Activated CD4-positive, alpha-beta T cell treated with anti-CD3 and anti-CD28 coated beads, Interleukin-2, amount 10 ng/mL, durations not matched to agents 24 days and 14 days (primary cell): ENCODE results near the gene MYPOP. TPM values are rescaled to one million over a fixed set of nuclear protein-coding genes. Genes with fewer than 3 reads are reported as not detected.

ENCODE experiments used
- DNase-seq: peaks from one replicate; pipeline ENCODE4 v3.0.0; 2022
- H3K27ac Mint-ChIP-seq: one replicate; pipeline ENCODE4 v1.8.0; 2022; ENCODE audit warnings: mild to moderate bottlenecking, mixed read lengths
- H3K27me3 Mint-ChIP-seq: one replicate; pipeline ENCODE4 v1.8.0; 2022; ENCODE audit warnings: mixed read lengths
- H3K36me3 Mint-ChIP-seq: one replicate; pipeline ENCODE4 v1.8.0; 2022; ENCODE audit warnings: low read depth, mild to moderate bottlenecking, mixed read lengths
- H3K4me1 Mint-ChIP-seq: one replicate; pipeline ENCODE4 v1.8.0; 2021; ENCODE audit warnings: mixed read lengths
- H3K4me3 Mint-ChIP-seq: one replicate; pipeline ENCODE4 v1.8.0; 2022; ENCODE audit warnings: mild to moderate bottlenecking, moderate library complexity, mixed read lengths
- H3K9me3 Mint-ChIP-seq: one replicate; pipeline ENCODE4 v1.8.0; 2021; ENCODE audit warnings: mixed read lengths
- intact Hi-C: fragments of 100-400 bp; cut with micrococcal nuclease; formaldehyde crosslinking; loops from one replicate; pipeline ENCODE4 v1.15.1; 2023
- total RNA-seq: library from RNA; stranded (reverse); gene quantifications from 2 replicates; pipeline ENCODE4 v1.2.3, GENCODE V29; 2022

Gene MYPOP
- total RNA-seq, 1 donor from 2014 or later: 5.5 TPM

GRCh38 chr19:45854167-45854778 is 48.1 kb downstream of the MYPOP start:
- H3K4me3 Mint-ChIP-seq: no peak overlapping the region
- H3K27me3 Mint-ChIP-seq: no peaks in the 10 kb centered on the region
- intact Hi-C loops: no loop called here
- peaks cover 46% of the 10 kb centered on the region for H3K36me3 Mint-ChIP-seq
- no peak for DNase-seq
- H3K4me1 Mint-ChIP-seq: peaks cover 3% of the 10 kb centered on the region
- H3K27ac Mint-ChIP-seq: no peak overlapping the region
- no peaks in the 10 kb centered on the region for H3K9me3 Mint-ChIP-seq

DNA sequence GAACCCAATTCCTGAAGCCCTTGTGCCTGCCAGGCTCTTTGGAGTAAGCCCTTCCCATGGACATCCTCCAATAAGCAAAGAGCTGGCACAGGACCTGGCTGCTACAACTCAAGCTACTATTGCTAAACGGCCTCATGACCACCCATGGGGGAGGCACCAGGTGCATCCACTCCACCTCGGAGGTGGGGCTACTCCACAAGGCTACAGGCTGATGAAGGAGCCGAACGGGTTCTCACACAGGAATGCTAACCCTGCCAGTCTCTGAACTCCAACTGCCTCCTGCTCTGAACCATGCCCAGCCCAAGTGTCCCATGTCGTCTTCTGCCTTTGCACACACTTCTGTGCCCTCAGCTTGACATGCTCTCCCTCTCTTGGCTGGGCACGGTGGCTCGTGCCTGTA is 49.4 kb downstream of the MYPOP start:
- Mint-ChIP-seq H3K27me3 (no peaks in the 10 kb centered on the region), H3K9me3 (no peaks in the 10 kb centered on the region), H3K4me3 (no peak overlapping the region), H3K36me3 (peaks cover 46% of the 10 kb centered on the region), H3K27ac (no peak overlapping the region), H3K4me1 (no peaks in the 10 kb centered on the region)
- no peak for DNase-seq
- intact Hi-C loops: no loop called here

DNA sequence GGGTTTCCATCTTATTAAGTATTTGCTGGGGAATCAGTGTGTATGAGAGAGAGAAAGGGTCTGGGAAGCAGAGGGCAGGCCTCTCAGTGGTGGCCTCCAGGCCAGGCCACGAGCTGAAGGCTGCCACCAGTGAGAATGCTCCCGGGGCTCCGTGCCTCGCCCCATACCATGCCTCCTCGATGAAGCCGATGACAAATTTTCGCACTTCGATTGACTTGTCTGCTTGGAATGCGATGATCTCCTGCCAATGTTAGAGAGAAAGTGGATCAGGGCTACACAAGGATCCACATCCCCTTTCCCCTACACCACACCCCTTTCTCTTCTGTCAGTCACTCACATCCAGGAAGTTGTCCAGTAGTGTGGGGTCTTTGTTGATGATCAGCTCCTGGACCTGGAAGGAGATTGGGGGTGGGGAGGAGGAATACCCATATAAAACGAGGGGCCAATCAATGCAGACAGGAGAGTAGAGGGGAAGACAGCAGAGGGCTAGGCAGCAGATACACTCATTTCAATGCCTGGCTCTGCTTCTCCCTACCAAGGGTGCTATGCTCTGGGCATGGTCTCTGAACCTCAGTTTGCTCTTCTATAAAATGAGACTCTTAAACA is 50.2 kb downstream of the MYPOP start:
- no peak overlapping the region for H3K4me3 Mint-ChIP-seq
- H3K4me1 Mint-ChIP-seq: no peaks in the 10 kb centered on the region
- no peaks in the 10 kb centered on the region for H3K9me3 Mint-ChIP-seq
- H3K27me3 Mint-ChIP-seq: no peaks in the 10 kb centered on the region
- peak overlapping the region; percentile 1 for H3K27ac Mint-ChIP-seq
- no peak for DNase-seq
- H3K36me3 Mint-ChIP-seq: peaks cover 53% of the 10 kb centered on the region
- intact Hi-C loops: no loop called here

- no peak for DNase-seq
- Mint-ChIP-seq H3K4me1 (no peaks in the 10 kb centered on the region), H3K27me3 (no peaks in the 10 kb centered on the region), H3K27ac (no peak overlapping the region), H3K9me3 (no peaks in the 10 kb centered on the region), H3K36me3 (peaks cover 64% of the 10 kb centered on the region), H3K4me3 (no peak overlapping the region)
- intact Hi-C loops: no loop called here
Observed at GRCh38 chr19:45848922-45849321, 53.5 kb downstream of the MYPOP start.

DNA sequence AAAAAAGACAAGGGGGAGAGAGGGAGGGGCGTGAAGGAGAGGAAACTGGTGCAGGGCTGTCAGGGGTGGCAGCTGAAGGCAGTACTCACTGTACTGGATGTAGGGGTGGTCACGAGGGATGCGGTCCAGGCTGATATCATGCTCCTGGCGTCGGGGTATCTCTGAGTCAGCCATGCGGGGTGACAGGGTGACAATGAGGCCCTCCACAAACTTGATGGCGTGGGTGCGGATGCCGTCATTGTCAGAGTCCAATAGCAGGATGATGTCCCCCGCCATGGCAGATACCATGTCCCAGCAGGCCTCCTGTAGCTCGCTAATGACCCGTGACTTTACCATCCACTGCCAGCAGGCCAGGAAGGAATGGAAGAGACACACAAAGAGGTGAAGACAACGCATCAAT is 54.8 kb downstream of the MYPOP start:
- intact Hi-C loops: no loop called here
- Mint-ChIP-seq H3K4me1 (no peaks in the 10 kb centered on the region), H3K9me3 (no peaks in the 10 kb centered on the region), H3K36me3 (peaks cover 66% of the 10 kb centered on the region), H3K27ac (no peak overlapping the region), H3K27me3 (no peaks in the 10 kb centered on the region), H3K4me3 (no peak overlapping the region)
- no peak for DNase-seq

GRCh38 chr19:45842198-45842597 is 60.2 kb downstream of the MYPOP start:
- Mint-ChIP-seq H3K9me3 (no peaks in the 10 kb centered on the region), H3K4me1 (no peaks in the 10 kb centered on the region), H3K27ac (no peak overlapping the region), H3K27me3 (no peaks in the 10 kb centered on the region), H3K4me3 (no peak overlapping the region), H3K36me3 (peaks cover 74% of the 10 kb centered on the region)
- intact Hi-C loops: no loop called here
- no peak for DNase-seq

Other genes with a start within 250 kb of the MYPOP start
- 4.2 and 5.8 TPM in 2 replicates for gene GIPR, start 234.4 kb downstream of the MYPOP start, total RNA-seq
- gene SNRPD2, start 210.7 kb downstream of the MYPOP start, total RNA-seq: 810 and 849 TPM in 2 replicates
- 16.7 and 20.9 TPM in 2 replicates for gene QPCTL, start 209.9 kb downstream of the MYPOP start, total RNA-seq
- 34.2 and 34.7 TPM in 2 replicates for gene FBXO46, start 171.7 kb downstream of the MYPOP start, total RNA-seq
- not detected in 2 replicates for gene MEIOSIN, start 169.2 kb downstream of the MYPOP start, total RNA-seq
- 4.3 and 4.8 TPM in 2 replicates for gene SIX5, start 133.4 kb downstream of the MYPOP start, total RNA-seq
- gene DMPK, start 120.1 kb downstream of the MYPOP start, total RNA-seq: 16.9 and 19.7 TPM in 2 replicates
- 49.6 and 50.7 TPM in 2 replicates for gene DMWD, start 109.8 kb downstream of the MYPOP start, total RNA-seq
- gene RSPH6A, start 87.3 kb downstream of the MYPOP start, total RNA-seq: 0.35 and 0.38 TPM in 2 replicates
- 124 and 131 TPM in 2 replicates for gene SYMPK, start 39.5 kb downstream of the MYPOP start, total RNA-seq
- gene FOXA3, start 38.3 kb downstream of the MYPOP start, total RNA-seq: 0.23 TPM in 1 of 2 replicates, not detected in the other
- gene IRF2BP1, start 16.5 kb downstream of the MYPOP start, total RNA-seq: 18.5 and 18.9 TPM in 2 replicates
- not detected in 2 replicates for gene NANOS2, start 12.2 kb upstream of the MYPOP start, total RNA-seq
- gene NOVA2, start 71.3 kb upstream of the MYPOP start, total RNA-seq: not detected in 2 replicates
- gene CCDC61, start 92.9 kb upstream of the MYPOP start, total RNA-seq: 23.1 and 30.1 TPM in 2 replicates
- not detected in 2 replicates for gene PGLYRP1, start 120.4 kb upstream of the MYPOP start, total RNA-seq
- not detected in 2 replicates for gene IGFL4, start 138.4 kb upstream of the MYPOP start, total RNA-seq
- not detected in 2 replicates for gene IGFL3, start 222.1 kb upstream of the MYPOP start, total RNA-seq
- 0.33 and 0.40 TPM in 2 replicates for gene IGFL2, start 245.6 kb upstream of the MYPOP start, total RNA-seq